H9 (cell line): ENCODE measurements around the gene NAP1L1. TPM values are rescaled to one million over a fixed set of nuclear protein-coding genes. Genes with fewer than 3 reads are reported as not detected.

Experiments used
- DNase-seq: peaks from one replicate; pipeline ENCODE4 v3.0.0-alpha.2; 2017
- H2AFZ ChIP-seq: one replicate; pipeline ENCODE4 v1.6.1; 2013; ENCODE audit warnings: mild to moderate bottlenecking, low read length, control low read depth, moderate library complexity
- H2AK5ac ChIP-seq: 2 replicates; pipeline ENCODE4 v1.6.1; 2013; ENCODE audit warnings: low read length, control low read depth, mixed read lengths; ENCODE audit not compliant: insufficient read length
- H2BK120ac ChIP-seq: one replicate; pipeline ENCODE4 v1.6.1; 2013; ENCODE audit warnings: low read depth, mild to moderate bottlenecking, low read length, control low read depth, inconsistent platforms; ENCODE audit not compliant: poor library complexity, severe bottlenecking
- H2BK12ac ChIP-seq: 2 replicates; pipeline ENCODE4 v1.6.1; 2013; ENCODE audit warnings: low read length, control low read depth, mixed read lengths, low read depth; ENCODE audit not compliant: insufficient read length
- H2BK15ac ChIP-seq: 2 replicates; pipeline ENCODE4 v1.6.1; 2013; ENCODE audit warnings: low read depth, low read length, control low read depth
- H2BK20ac ChIP-seq: one replicate; pipeline ENCODE4 v1.6.1; 2013; ENCODE audit warnings: low read depth, mild to moderate bottlenecking, low read length, control low read depth, inconsistent platforms; ENCODE audit not compliant: poor library complexity, severe bottlenecking
- H2BK5ac ChIP-seq: 2 replicates; pipeline ENCODE4 v1.6.1; 2013; ENCODE audit warnings: low read length, control low read depth, mixed read lengths; ENCODE audit not compliant: insufficient read length
- H3K14ac ChIP-seq: 2 replicates; pipeline ENCODE4 v1.6.1; 2013; ENCODE audit warnings: low read length, control low read depth; ENCODE audit not compliant: insufficient read depth
- H3K18ac ChIP-seq: 2 replicates; pipeline ENCODE4 v1.6.1; 2013; ENCODE audit warnings: low read depth, mild to moderate bottlenecking, mixed read lengths, low read length, control low read depth; ENCODE audit not compliant: insufficient read length
- H3K23ac ChIP-seq: 2 replicates; pipeline ENCODE4 v1.6.1; 2013; ENCODE audit warnings: low read length, control low read depth, mixed read lengths, low read depth; ENCODE audit not compliant: insufficient read length
- H3K23me2 ChIP-seq: 2 replicates; pipeline ENCODE4 v1.6.1; 2013; ENCODE audit warnings: low read depth, mild to moderate bottlenecking, mixed read lengths, low read length, control low read depth; ENCODE audit not compliant: insufficient read length, poor library complexity, severe bottlenecking
- H3K27ac ChIP-seq: 2 replicates; pipeline ENCODE4 v1.5.1; 2013; ENCODE audit warnings: low read length, control low read depth, mixed read lengths, low read depth; ENCODE audit not compliant: insufficient read length
- H3K27me3 ChIP-seq: 2 replicates; pipeline ENCODE4 v1.6.1; 2013; ENCODE audit warnings: low read length, control low read depth, inconsistent platforms; ENCODE audit not compliant: insufficient read depth
- H3K4ac ChIP-seq: 2 replicates; pipeline ENCODE4 v1.6.1; 2013; ENCODE audit warnings: low read depth, mild to moderate bottlenecking, control low read depth, inconsistent platforms, low read length, moderate library complexity
- H3K4me1 ChIP-seq: 2 replicates; pipeline ENCODE4 v1.6.1; 2013; ENCODE audit warnings: low read length, control low read depth, inconsistent platforms; ENCODE audit not compliant: insufficient read depth
- H3K4me2 ChIP-seq: 2 replicates; pipeline ENCODE4 v1.6.1; 2013; ENCODE audit warnings: low read length, control low read depth, mixed read lengths; ENCODE audit not compliant: insufficient read length, insufficient read depth
- H3K56ac ChIP-seq: 2 replicates; pipeline ENCODE4 v1.6.1; 2013; ENCODE audit warnings: low read depth, mild to moderate bottlenecking, mixed read lengths, low read length, control low read depth; ENCODE audit not compliant: insufficient read length
- H3K79me1 ChIP-seq: 2 replicates; pipeline ENCODE4 v1.6.1; 2013; ENCODE audit warnings: low read depth, mild to moderate bottlenecking, moderate library complexity, low read length, control low read depth, inconsistent platforms; ENCODE audit not compliant: insufficient read depth, poor library complexity, severe bottlenecking
- H3K79me2 ChIP-seq: 2 replicates; pipeline ENCODE4 v1.6.1; 2013; ENCODE audit warnings: low read length, control low read depth, inconsistent platforms; ENCODE audit not compliant: insufficient read depth
- H3K9ac ChIP-seq: 2 replicates; pipeline ENCODE4 v1.6.1; 2013; ENCODE audit warnings: low read length, control low read depth, mixed read lengths; ENCODE audit not compliant: insufficient read length; ENCODE audit errors: extremely low read depth
- H3K9me3 ChIP-seq: one replicate; pipeline ENCODE4 v1.6.1; 2013; ENCODE audit warnings: low read depth, low read length, inconsistent platforms; ENCODE audit not compliant: control insufficient read depth
- H3T11ph ChIP-seq: one replicate; pipeline ENCODE4 v1.6.1; 2013; ENCODE audit warnings: mild to moderate bottlenecking, low read length, control low read depth, inconsistent platforms
- H4K20me1 ChIP-seq: one replicate; pipeline ENCODE4 v1.6.1; 2013; ENCODE audit not compliant: control insufficient read depth, insufficient read length, insufficient read depth
- H4K5ac ChIP-seq: 2 replicates; pipeline ENCODE4 v1.6.1; 2013; ENCODE audit warnings: low read depth, mild to moderate bottlenecking, mixed read lengths, low read length, control low read depth; ENCODE audit not compliant: insufficient read length
- H4K8ac ChIP-seq: replicated peaks from 2 replicates; pipeline ENCODE4 v1.6.1; 2013; ENCODE audit warnings: low read length, control low read depth, mixed read lengths, low read depth; ENCODE audit not compliant: insufficient read length
- H4K91ac ChIP-seq: 2 replicates; pipeline ENCODE4 v1.6.1; 2013; ENCODE audit warnings: low read depth, mild to moderate bottlenecking, moderate library complexity, mixed read lengths, low read length, control low read depth; ENCODE audit not compliant: insufficient read length
- H3K27ac Mint-ChIP-seq, 3 experiments: 2 replicates in 2 of 3; 3 replicates in 1 of 3; pipeline ENCODE4 v1.8.0; 2020 to 2021; ENCODE audit warnings: mixed read lengths in 3 of 3, mild to moderate bottlenecking in 1 of 3, moderate library complexity in 1 of 3
- H3K27me3 Mint-ChIP-seq: 2 replicates; pipeline ENCODE4 v1.8.0; 2021; ENCODE audit warnings: low read depth, mild to moderate bottlenecking, moderate library complexity, mixed read lengths
- H3K36me3 Mint-ChIP-seq, 3 experiments: 2 replicates in 2 of 3; 3 replicates in 1 of 3; pipeline ENCODE4 v1.8.0; 2020 to 2021; ENCODE audit warnings: low read depth in 3 of 3, mixed read lengths in 3 of 3; ENCODE audit not compliant: insufficient read depth in 1 of 3
- H3K4me1 Mint-ChIP-seq, 2 experiments: 2 replicates each; pipeline ENCODE4 v1.8.0; 2020; ENCODE audit warnings: mixed read lengths in 2 of 2
- H3K4me3 Mint-ChIP-seq, 2 experiments: 2 replicates in 1 of 2; 3 replicates in 1 of 2; pipeline ENCODE4 v1.8.0; 2020 to 2021; ENCODE audit warnings: mild to moderate bottlenecking in 2 of 2, mixed read lengths in 2 of 2, moderate library complexity in 1 of 2
- H3K9me3 Mint-ChIP-seq, 2 experiments: 2 replicates in 1 of 2; 3 replicates in 1 of 2; pipeline ENCODE4 v1.8.0; 2020; ENCODE audit warnings: mild to moderate bottlenecking in 2 of 2, mixed read lengths in 2 of 2, moderate library complexity in 1 of 2
- WGBS: extraction: QIAGEN DNeasy Blood & Tissue Kit; methylation state at CpG from one replicate; pipeline ENCODE4 v1.1.7; 2013; ENCODE audit warnings: missing lambda C conversion rate, low lambda C conversion rate, mixed read lengths; ENCODE audit not compliant: insufficient read length; ENCODE audit errors: extremely low coverage; 5-methylcytosine and 5-hydroxymethylcytosine counted together
- total RNA-seq: library from RNA; stranded (reverse); gene quantifications from 2 replicates; pipeline ENCODE4 v1.2.1, GENCODE V29; 2021
- TF ChIP-seq, protein P1 (sequence below): fragments of 200-600 bp; sonication (generic); conservative IDR thresholded peaks from 3 replicates; pipeline ENCODE4 v1.8.0; 2021; ENCODE audit warnings: antibody characterized with exemption, mild to moderate bottlenecking

NAP1L1 gene
- total RNA-seq, 1 experiment from 2014 or later: 1,012 TPM

- H3K23ac ChIP-seq: no peak overlapping the region
- no peak overlapping the region for H2AFZ ChIP-seq
- H3K4me2 ChIP-seq: peak overlapping the region; percentile 54
- H3K79me2 ChIP-seq: peaks cover 11% of the 10 kb centered on the region; the same call in 1 of the 2 replicates
- H3K4ac ChIP-seq: no peak overlapping the region
- H3K4me1 ChIP-seq: peaks cover 3% of the 10 kb centered on the region; the same call in 1 of the 2 replicates
- no peak overlapping the region for H2AK5ac ChIP-seq
- H3K56ac ChIP-seq: no peak overlapping the region
- WGBS: no CpG with 5 or more reads among the region's 22 CpGs
- Mint-ChIP-seq H3K27me3 (peaks cover 3% of the 10 kb centered on the region), H3K9me3 (no peaks in the 10 kb centered on the region; a peak in 1 of 5 replicates), H3K4me3 (peak overlapping the region; percentile 98 to 99), H3K27ac (peak overlapping the region in 2 of 3 experiments; percentile 10 to 91; a peak in 4 of 7 replicates), H3K36me3 (peaks cover 5 to 47% (median 32%) of the 10 kb centered on the region in 3 experiments; a peak in 4 of 7 replicates), H3K4me1 (peaks cover 40 to 43% of the 10 kb centered on the region in 2 experiments)
- H3K18ac ChIP-seq: no peak overlapping the region
- H4K8ac ChIP-seq: no peak overlapping the region
- H3K79me1 ChIP-seq: no peaks in the 10 kb centered on the region
- no peaks in the 10 kb centered on the region for H3K9me3 ChIP-seq
- H3K23me2 ChIP-seq: peaks cover 9% of the 10 kb centered on the region
- H2BK5ac ChIP-seq: no peak overlapping the region
- H2BK12ac ChIP-seq: no peak overlapping the region
- DNase-seq: no peak
- H2BK120ac ChIP-seq: no peak overlapping the region
- H3K27ac ChIP-seq: no peak overlapping the region
- no peak overlapping the region for H2BK20ac ChIP-seq
- H2BK15ac ChIP-seq: no peak overlapping the region
- H3K14ac ChIP-seq: peak overlapping the region; percentile 51; the same call in 1 of the 2 replicates
- H4K20me1 ChIP-seq: no peaks in the 10 kb centered on the region
- no peak overlapping the region for H4K5ac ChIP-seq
- peak overlapping the region; percentile 73 for H3K9ac ChIP-seq
- no peak overlapping the region for H3T11ph ChIP-seq
- H3K27me3 ChIP-seq: no peaks in the 10 kb centered on the region
- TF ChIP-seq, protein P1, sequence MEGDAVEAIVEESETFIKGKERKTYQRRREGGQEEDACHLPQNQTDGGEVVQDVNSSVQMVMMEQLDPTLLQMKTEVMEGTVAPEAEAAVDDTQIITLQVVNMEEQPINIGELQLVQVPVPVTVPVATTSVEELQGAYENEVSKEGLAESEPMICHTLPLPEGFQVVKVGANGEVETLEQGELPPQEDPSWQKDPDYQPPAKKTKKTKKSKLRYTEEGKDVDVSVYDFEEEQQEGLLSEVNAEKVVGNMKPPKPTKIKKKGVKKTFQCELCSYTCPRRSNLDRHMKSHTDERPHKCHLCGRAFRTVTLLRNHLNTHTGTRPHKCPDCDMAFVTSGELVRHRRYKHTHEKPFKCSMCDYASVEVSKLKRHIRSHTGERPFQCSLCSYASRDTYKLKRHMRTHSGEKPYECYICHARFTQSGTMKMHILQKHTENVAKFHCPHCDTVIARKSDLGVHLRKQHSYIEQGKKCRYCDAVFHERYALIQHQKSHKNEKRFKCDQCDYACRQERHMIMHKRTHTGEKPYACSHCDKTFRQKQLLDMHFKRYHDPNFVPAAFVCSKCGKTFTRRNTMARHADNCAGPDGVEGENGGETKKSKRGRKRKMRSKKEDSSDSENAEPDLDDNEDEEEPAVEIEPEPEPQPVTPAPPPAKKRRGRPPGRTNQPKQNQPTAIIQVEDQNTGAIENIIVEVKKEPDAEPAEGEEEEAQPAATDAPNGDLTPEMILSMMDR: no peak
- H4K91ac ChIP-seq: no peak overlapping the region
Measured at GRCh38 chr12:76029982-76030340, 54.5 kb downstream of the NAP1L1 start.
